ENCODE measurements around the gene RO60. TPM values are rescaled to one million over a fixed set of nuclear protein-coding genes. Genes with fewer than 3 reads are reported as not detected.

The RO60 gene
- total RNA-seq, 4 donors from 2014 or later: 112 to 277 (median 168) TPM

DNA sequence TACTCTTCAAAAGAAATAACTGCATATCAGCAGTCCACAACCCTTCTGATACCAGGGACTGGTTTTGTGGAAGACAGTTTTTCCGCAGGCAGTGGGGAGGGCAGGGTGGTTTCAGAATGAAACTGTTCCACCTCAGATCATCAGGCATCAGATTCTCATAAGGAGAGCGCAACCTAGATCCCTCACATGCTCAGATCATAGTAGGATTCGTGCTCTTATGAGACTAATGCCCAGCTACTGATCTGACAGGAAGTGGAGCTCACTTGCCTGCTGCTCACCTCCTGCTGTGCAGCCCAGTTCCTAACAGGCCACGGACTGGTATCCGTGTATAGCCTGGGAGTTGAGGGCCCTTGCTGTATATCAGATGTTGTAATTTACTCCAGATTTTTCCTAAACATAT lies 11.5 kb downstream of the RO60 start:
- Histone ChIP-seq H3K27ac (replicated peaks in 1 of 4) (no peak overlapping the region), H3K4me3 (no peak overlapping the region), H3K36me3 (peaks cover 0 to 19% (median 4%) of the 10 kb centered on the region in 4 donors), H3K27me3 (no peaks in the 10 kb centered on the region), H3K9me3 (no peaks in the 10 kb centered on the region), H3K4me1 (peaks cover 12 to 50% (median 34%) of the 10 kb centered on the region in 4 donors)
- intact Hi-C loops (cut with DNase I): no loop called here
- WGBS: 58% methylated on average over 5 of the region's 5 CpGs
- DNase-seq (ENCODE audit: extremely low spot score): no peak
- TF ChIP-seq CTCF (IDR thresholded peaks at IDR 0.05) (no peak), POLR2AphosphoS5 (IDR thresholded peaks at IDR 0.05) (no peak), EP300 (IDR thresholded peaks at IDR 0.05) (no peak), POLR2A (IDR thresholded peaks at IDR 0.05; ENCODE audit: low read depth) (no peak)

- Histone ChIP-seq H3K4me1 (peaks cover 0 to 5% (median 2%) of the 10 kb centered on the region in 4 donors), H3K36me3 (peaks cover 22 to 69% (median 41%) of the 10 kb centered on the region in 4 donors), H3K27me3 (no peaks in the 10 kb centered on the region), H3K4me3 (no peak overlapping the region), H3K9me3 (no peaks in the 10 kb centered on the region), H3K27ac (replicated peaks in 1 of 4) (no peak overlapping the region)
- no peak for TF ChIP-seq POLR2AphosphoS5 (IDR thresholded peaks at IDR 0.05)
- TF ChIP-seq EP300 (IDR thresholded peaks at IDR 0.05): no peak
- no peak for TF ChIP-seq POLR2A (IDR thresholded peaks at IDR 0.05; ENCODE audit: low read depth)
- TF ChIP-seq CTCF (IDR thresholded peaks at IDR 0.05): no peak
- intact Hi-C loops (cut with DNase I): no loop called here
- no peak for DNase-seq (ENCODE audit: extremely low spot score)
Measured at GRCh38 chr1:193077991-193078390, 18.6 kb downstream of the RO60 start.

DNA sequence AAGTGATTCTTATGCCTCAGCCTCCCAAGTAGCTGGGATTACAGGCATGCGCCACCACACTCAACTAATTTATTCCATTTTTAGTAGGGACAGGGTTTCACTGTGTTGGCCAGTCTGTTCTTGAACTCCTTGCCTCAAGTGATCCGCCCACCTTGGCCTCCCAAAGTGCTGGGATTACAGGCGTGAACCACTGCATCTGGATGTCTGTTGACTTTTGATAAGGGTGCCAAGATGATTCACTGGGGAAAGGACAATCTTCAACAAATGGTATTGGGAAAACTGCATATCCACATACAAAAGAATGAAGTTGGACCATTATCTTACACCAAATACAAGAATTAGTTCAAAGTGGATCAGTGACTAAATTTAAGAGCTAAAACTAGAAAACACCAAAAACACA lies 19.8 kb downstream of the RO60 start:
- TF ChIP-seq POLR2AphosphoS5 (IDR thresholded peaks at IDR 0.05): no peak
- no peak for TF ChIP-seq CTCF (IDR thresholded peaks at IDR 0.05)
- TF ChIP-seq POLR2A (IDR thresholded peaks at IDR 0.05; ENCODE audit: low read depth): no peak
- no peak for TF ChIP-seq EP300 (IDR thresholded peaks at IDR 0.05)
- Histone ChIP-seq H3K27me3 (no peaks in the 10 kb centered on the region), H3K27ac (replicated peaks in 1 of 4) (no peak overlapping the region), H3K36me3 (peaks cover 30 to 75% (median 53%) of the 10 kb centered on the region in 4 donors), H3K4me1 (peaks cover 0 to 5% (median 2%) of the 10 kb centered on the region in 4 donors), H3K4me3 (no peak overlapping the region), H3K9me3 (no peaks in the 10 kb centered on the region)
- intact Hi-C loops (cut with DNase I): no loop called here
- DNase-seq (ENCODE audit: extremely low spot score): no peak
- 89% methylated on average over 3 of the region's 3 CpGs for WGBS

DNA sequence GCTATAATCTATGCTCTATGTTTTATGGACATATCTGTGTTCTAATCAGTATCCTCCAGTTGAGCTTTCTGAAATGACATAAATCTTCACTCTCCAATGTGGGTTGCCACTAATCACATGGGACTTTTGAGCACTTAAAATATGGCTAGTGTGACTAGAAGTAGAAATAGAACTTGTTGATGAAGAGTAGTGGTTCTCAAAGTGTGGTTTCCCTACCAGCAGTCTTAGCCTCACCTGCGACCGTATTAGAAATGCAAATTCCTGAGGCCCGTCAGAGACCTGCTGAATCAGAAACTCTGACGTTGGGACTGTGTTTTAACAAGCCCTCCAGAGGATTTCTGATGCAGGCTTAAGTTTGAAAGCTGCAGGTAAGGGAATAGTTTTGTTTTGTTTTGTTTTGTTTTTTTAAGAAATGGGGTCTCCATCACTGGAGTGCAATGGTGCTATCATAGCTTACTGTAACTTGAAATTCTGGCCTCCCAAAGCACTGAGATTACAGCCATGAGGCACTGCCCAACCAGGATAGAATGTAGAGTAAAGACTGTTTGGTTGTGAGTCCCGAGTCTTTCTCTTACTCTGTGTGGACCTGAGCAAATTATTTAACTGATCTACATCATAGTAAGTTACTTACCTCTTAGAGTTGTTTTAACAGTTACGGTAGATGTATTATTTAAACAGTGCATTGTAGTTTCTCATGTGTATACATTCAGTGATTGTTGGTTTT lies 24.1 kb downstream of the RO60 start:
- TF ChIP-seq CTCF (IDR thresholded peaks at IDR 0.05): no peak
- WGBS: 92% methylated on average over 6 of the region's 6 CpGs
- H3K36me3 ChIP-seq: peaks cover 24 to 70% (median 50%) of the 10 kb centered on the region in 4 donors
- no peak for DNase-seq (ENCODE audit: extremely low spot score)
- intact Hi-C loops (cut with DNase I): no loop called here
- H3K27me3 ChIP-seq: no peaks in the 10 kb centered on the region
- H3K4me3 ChIP-seq: no peak overlapping the region
- no peaks in the 10 kb centered on the region for H3K4me1 ChIP-seq
- no peaks in the 10 kb centered on the region for H3K9me3 ChIP-seq
- no peak overlapping the region for H3K27ac ChIP-seq (replicated peaks in 1 of 4)

DNA sequence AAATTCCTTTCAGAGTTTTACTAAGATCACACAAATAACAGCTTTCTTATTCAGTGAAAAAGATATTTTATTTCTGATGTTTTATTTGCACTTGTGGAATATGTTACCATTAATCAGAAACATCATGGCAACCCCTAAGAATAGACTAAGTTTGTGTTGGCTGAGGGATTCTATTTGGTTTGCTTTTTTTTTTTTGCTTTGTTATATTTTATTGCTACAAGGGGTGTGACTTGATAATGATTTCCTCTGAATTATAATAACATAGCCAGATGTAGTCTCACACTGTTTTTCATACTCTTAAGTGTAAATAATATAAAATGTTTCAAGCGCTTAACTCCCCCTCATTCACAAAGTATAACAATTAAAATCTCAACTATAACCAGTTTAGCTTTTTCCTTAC lies 25.9 kb downstream of the RO60 start:
- Histone ChIP-seq H3K9me3 (no peaks in the 10 kb centered on the region), H3K36me3 (peaks cover 16 to 56% (median 40%) of the 10 kb centered on the region in 4 donors), H3K4me1 (no peaks in the 10 kb centered on the region), H3K27ac (replicated peaks in 1 of 4) (no peak overlapping the region), H3K27me3 (no peaks in the 10 kb centered on the region), H3K4me3 (no peak overlapping the region)
- 93% methylated on average over 1 of the region's 1 CpG for WGBS
- no peak for DNase-seq (ENCODE audit: extremely low spot score)
- intact Hi-C loops (cut with DNase I): no loop called here
- TF ChIP-seq POLR2A (IDR thresholded peaks at IDR 0.05; ENCODE audit: low read depth) (no peak), EP300 (IDR thresholded peaks at IDR 0.05) (no peak), POLR2AphosphoS5 (IDR thresholded peaks at IDR 0.05) (no peak), CTCF (IDR thresholded peaks at IDR 0.05) (no peak)
